ENCODE data around the gene IGHMBP2.

DNA sequence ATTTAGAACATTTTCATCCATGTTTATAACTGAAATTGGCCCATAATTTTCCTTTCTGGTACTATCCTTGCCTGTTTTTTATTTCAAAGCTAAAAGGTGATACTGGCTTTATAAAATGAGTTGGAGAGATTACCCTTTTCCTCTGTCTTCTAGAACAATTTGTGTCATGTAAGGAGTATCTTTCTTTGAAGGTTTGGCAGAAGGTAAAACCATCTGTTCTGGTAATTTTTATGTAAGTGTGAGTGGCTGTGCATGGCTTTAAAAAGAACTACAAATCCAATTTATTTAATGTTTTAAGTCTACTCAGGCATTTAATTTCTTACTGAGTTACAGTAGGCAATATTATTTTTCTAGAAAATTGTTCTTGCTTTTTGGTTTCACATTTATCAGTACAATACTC, 84.8 kb downstream of the IGHMBP2 start:
- TF ChIP-seq CTCF (IDR thresholded peaks at IDR 0.05): no peak
- TF ChIP-seq POLR2AphosphoS5 (IDR thresholded peaks at IDR 0.05): no peak
- TF ChIP-seq POLR2A (IDR thresholded peaks at IDR 0.05): no peak
- no peak for TF ChIP-seq EP300 (IDR thresholded peaks at IDR 0.05)

Measured in sigmoid colon (tissue), 4 donors.